PC-9 (cell line): Measurements from ENCODE around the gene MACROD1. TPM values are rescaled to one million over a fixed set of nuclear protein-coding genes. Genes with fewer than 3 reads are reported as not detected.

ENCODE experiments used
- BruUV-seq: library from RNA; stranded (reverse); fragments of 400-500 nt; replicated peaks from 2 replicates; lab custom pipeline; 2021; lab: Mats Ljungman, UMichigan
- CTCF ChIA-PET: fragments of 300-600 bp; sonication (Branson Sonifier 250); formaldehyde crosslinking; loops from one replicate; lab custom pipeline; 2022; ENCODE audit warnings: antibody characterized with exemption; lab: Charles Lee
- POLR2A ChIA-PET: fragments of 300-600 bp; sonication (Branson Sonifier 250); formaldehyde crosslinking; loops from one replicate; lab custom pipeline; 2022; ENCODE audit warnings: antibody characterized with exemption; ENCODE audit not compliant: unreplicated experiment; lab: Charles Lee
- DNase-seq, 2 experiments: peaks; one replicate each; pipeline versions ENCODE4 v3.0.0 to v3.0.0-alpha.2; 2015 to 2022; ENCODE audit warnings: mixed read lengths in 1 of 2
- H2AFZ ChIP-seq: fragments of 200-600 bp; sonication (generic); 2 replicates; pipeline ENCODE4 v1.8.1; 2017; ENCODE audit warnings: antibody characterized with exemption
- H3F3A ChIP-seq: fragments of 200-600 bp; sonication (generic); 2 replicates; pipeline ENCODE4 v1.8.1; 2017; ENCODE audit warnings: antibody characterized with exemption, mild to moderate bottlenecking, low read depth; ENCODE audit not compliant: insufficient read depth
- H3K27ac ChIP-seq: fragments of 200-600 bp; sonication (generic); 2 replicates; pipeline ENCODE4 v1.6.1; 2016; ENCODE audit warnings: mixed run types
- H3K27me3 ChIP-seq: fragments of 200-600 bp; sonication (generic); 2 replicates; pipeline ENCODE4 v1.6.1; 2016; ENCODE audit warnings: low read depth, mixed run types; ENCODE audit not compliant: insufficient read depth
- H3K36me3 ChIP-seq: fragments of 200-600 bp; sonication (generic); 2 replicates; pipeline ENCODE4 v1.6.1; 2016; ENCODE audit warnings: low read depth, mixed run types
- H3K4me1 ChIP-seq: fragments of 200-600 bp; sonication (generic); replicated peaks from 2 replicates; pipeline ENCODE4 v1.6.1; 2016; ENCODE audit warnings: mixed run types; ENCODE audit not compliant: insufficient read depth
- H3K4me2 ChIP-seq: fragments of 200-600 bp; sonication (generic); 2 replicates; pipeline ENCODE4 v1.6.1; 2017; ENCODE audit warnings: mixed run types
- H3K4me3 ChIP-seq: fragments of 200-600 bp; sonication (generic); 2 replicates; pipeline ENCODE4 v1.6.1; 2016; ENCODE audit warnings: mixed run types
- H3K79me2 ChIP-seq: fragments of 200-600 bp; sonication (generic); 2 replicates; pipeline ENCODE4 v1.6.1; 2017; ENCODE audit warnings: low read depth, mixed run types
- H3K9me2 ChIP-seq: fragments of 200-600 bp; sonication (generic); 2 replicates; pipeline ENCODE4 v1.8.1; 2017; ENCODE audit warnings: mild to moderate bottlenecking; ENCODE audit not compliant: insufficient read depth
- H3K9me3 ChIP-seq: fragments of 200-600 bp; sonication (generic); 2 replicates; pipeline ENCODE4 v1.8.1; 2016; ENCODE audit warnings: low read depth; ENCODE audit not compliant: insufficient read depth
- H4K20me1 ChIP-seq: fragments of 200-600 bp; sonication (generic); 2 replicates; pipeline ENCODE4 v1.8.1; 2017; ENCODE audit not compliant: insufficient read depth
- EZH2 ChIP-seq: fragments of 200-600 bp; sonication (generic); IDR thresholded peaks from 2 replicates; pipeline ENCODE4 v1.8.0; 2017; ENCODE audit warnings: antibody characterized with exemption, low read depth
- intact Hi-C: fragments of 100-400 bp; cut with micrococcal nuclease; formaldehyde crosslinking; loops from one replicate; pipeline ENCODE4 v1.10.0; 2022; ENCODE audit not compliant: unreplicated experiment
- total RNA-seq: library from RNA; stranded (reverse); gene quantifications from 2 replicates; pipeline ENCODE4 v1.2.3, GENCODE V29; 2021
- TF ChIP-seq, protein P1 (sequence below): fragments of 200-600 bp; sonication (generic); conservative IDR thresholded peaks from 2 replicates; pipeline ENCODE4 v1.6.1; 2017; ENCODE audit warnings: mixed run types, antibody characterized with exemption, mild to moderate bottlenecking, moderate library complexity

MACROD1 gene
- total RNA-seq, 1 experiment from 2014 or later, result 41.0 TPM

- Histone ChIP-seq H3F3A (peaks cover 48% of the 10 kb centered on the region), H3K4me3 (no peak overlapping the region), H3K27ac (no peak overlapping the region), H3K9me3 (no peaks in the 10 kb centered on the region), H3K36me3 (no peaks in the 10 kb centered on the region), H3K27me3 (no peaks in the 10 kb centered on the region), H2AFZ (no peak overlapping the region), H4K20me1 (peaks cover 18% of the 10 kb centered on the region), H3K4me1 (0 out of 2 replicates have a peak, but pooled peaks cover 4% of the 10 kb centered on the region), H3K79me2 (no peaks in the 10 kb centered on the region), H3K9me2 (no peaks in the 10 kb centered on the region), H3K4me2 (no peak overlapping the region)
- intact Hi-C loops, result no loop called here
- TF ChIP-seq EZH2, result no peak
- TF ChIP-seq, protein P1, sequence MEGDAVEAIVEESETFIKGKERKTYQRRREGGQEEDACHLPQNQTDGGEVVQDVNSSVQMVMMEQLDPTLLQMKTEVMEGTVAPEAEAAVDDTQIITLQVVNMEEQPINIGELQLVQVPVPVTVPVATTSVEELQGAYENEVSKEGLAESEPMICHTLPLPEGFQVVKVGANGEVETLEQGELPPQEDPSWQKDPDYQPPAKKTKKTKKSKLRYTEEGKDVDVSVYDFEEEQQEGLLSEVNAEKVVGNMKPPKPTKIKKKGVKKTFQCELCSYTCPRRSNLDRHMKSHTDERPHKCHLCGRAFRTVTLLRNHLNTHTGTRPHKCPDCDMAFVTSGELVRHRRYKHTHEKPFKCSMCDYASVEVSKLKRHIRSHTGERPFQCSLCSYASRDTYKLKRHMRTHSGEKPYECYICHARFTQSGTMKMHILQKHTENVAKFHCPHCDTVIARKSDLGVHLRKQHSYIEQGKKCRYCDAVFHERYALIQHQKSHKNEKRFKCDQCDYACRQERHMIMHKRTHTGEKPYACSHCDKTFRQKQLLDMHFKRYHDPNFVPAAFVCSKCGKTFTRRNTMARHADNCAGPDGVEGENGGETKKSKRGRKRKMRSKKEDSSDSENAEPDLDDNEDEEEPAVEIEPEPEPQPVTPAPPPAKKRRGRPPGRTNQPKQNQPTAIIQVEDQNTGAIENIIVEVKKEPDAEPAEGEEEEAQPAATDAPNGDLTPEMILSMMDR, result no peak
- BruUV-seq, result no TSS peak
- CTCF ChIA-PET, result interaction anchor here (0.6 kb wide), 1 partner anchor 147 kb away, joined by 3 read pairs; no protein-coding TSS in a partner anchor
- POLR2A ChIA-PET, result no interaction called here
- DNase-seq, result no peak
Measured at GRCh38 chr11:64208086-64208795, 42.3 kb upstream of the MACROD1 start.

GRCh38 chr11:64207256-64208085 lies 41.6 kb upstream of the MACROD1 start:
- no peak overlapping the region for H2AFZ ChIP-seq
- TF ChIP-seq EZH2, result no peak
- TF ChIP-seq, protein P1, result no peak
- no peak for DNase-seq
- peaks cover 21% of the 10 kb centered on the region for H4K20me1 ChIP-seq
- H3K9me2 ChIP-seq, result no peaks in the 10 kb centered on the region
- H3K4me1 ChIP-seq, result 0 out of 2 replicates have a peak, but pooled peaks cover 4% of the 10 kb centered on the region
- no peaks in the 10 kb centered on the region for H3K27me3 ChIP-seq
- H3K9me3 ChIP-seq, result no peaks in the 10 kb centered on the region
- intact Hi-C loops, result no loop called here
- no peak overlapping the region for H3K4me2 ChIP-seq
- no TSS peak for BruUV-seq
- H3K79me2 ChIP-seq, result no peaks in the 10 kb centered on the region
- H3F3A ChIP-seq, result peaks cover 55% of the 10 kb centered on the region
- CTCF ChIA-PET, result interaction anchor here (0.5 to 0.7 kb wide), 4 partner anchors 77 to 1402 kb away, joined by 3 to 7 read pairs (median 3); partner anchors contain the start of gene NXF1
- H3K27ac ChIP-seq, result no peak overlapping the region
- POLR2A ChIA-PET, result no interaction called here
- no peak overlapping the region for H3K4me3 ChIP-seq
- 0 out of 2 replicates have a peak, but pooled peaks cover 6% of the 10 kb centered on the region for H3K36me3 ChIP-seq
